CD4-positive, alpha-beta T cell (primary cell): Measurements from ENCODE around the gene AFP. TPM values are rescaled to one million over a fixed set of nuclear protein-coding genes. Genes with fewer than 3 reads are reported as not detected.

Source experiments
- ATAC-seq: fragments of 200-7000 bp; cut with Tn5 transposase; one replicate; pipeline ENCODE4 v1.10.0; 2022; ENCODE audit warnings: mild to moderate bottlenecking; ENCODE audit not compliant: poor library complexity
- CTCF ChIA-PET: fragments of 350-600 bp; sonication (Branson Sonifier 250); formaldehyde crosslinking; loops from one replicate; lab custom pipeline; 2021; ENCODE audit warnings: antibody characterized with exemption, inconsistent platforms; lab: Charles Lee
- POLR2A ChIA-PET: fragments of 350-600 bp; sonication (Branson Sonifier 250); formaldehyde crosslinking; loops from one replicate; lab custom pipeline; 2021; ENCODE audit warnings: antibody characterized with exemption, inconsistent platforms; lab: Charles Lee
- DNase-seq, 14 experiments: peaks; one replicate each; pipeline ENCODE4 v3.0.0-alpha.2; 2013 to 2020; ENCODE audit warnings: mixed read lengths in 2 of 14
- H3K27ac ChIP-seq, 2 donors: one replicate each; pipeline versions ENCODE4 v1.5.1 to v1.7.0; 2013; ENCODE audit warnings: low read length in 2 of 2, low read depth in 1 of 2, mild to moderate bottlenecking in 1 of 2
- H3K27me3 ChIP-seq, 2 experiments: 1 replicate in 1 of 2; 2 replicates in 1 of 2; pipeline versions ENCODE4 v1.6.1 to v1.7.0; 2013; ENCODE audit warnings: low read length in 2 of 2, control low read depth in 1 of 2, mild to moderate bottlenecking in 1 of 2, moderate library complexity in 1 of 2; ENCODE audit not compliant: insufficient read depth in 2 of 2, control insufficient read depth in 1 of 2
- H3K36me3 ChIP-seq: one replicate; pipeline ENCODE4 v1.6.1; 2013; ENCODE audit warnings: low read length, control low read depth; ENCODE audit not compliant: insufficient read depth
- H3K4me1 ChIP-seq: one replicate; pipeline ENCODE4 v1.6.1; 2013; ENCODE audit warnings: low read length, control low read depth; ENCODE audit not compliant: insufficient read depth
- H3K4me3 ChIP-seq: one replicate; pipeline ENCODE4 v1.5.1; 2013; ENCODE audit warnings: mild to moderate bottlenecking, low read length, moderate library complexity
- H3K9me3 ChIP-seq, 2 experiments: 1 replicate in 1 of 2; 2 replicates in 1 of 2; pipeline versions ENCODE4 v1.6.1 to v1.7.0; 2013; ENCODE audit warnings: low read length in 2 of 2, mild to moderate bottlenecking in 2 of 2, control low read depth in 1 of 2, moderate library complexity in 1 of 2; ENCODE audit not compliant: control insufficient read depth in 1 of 2, insufficient read depth in 1 of 2
- H3K27ac Mint-ChIP-seq: one replicate; pipeline ENCODE4 v1.8.0; 2020; ENCODE audit warnings: mixed read lengths
- H3K27me3 Mint-ChIP-seq: one replicate; pipeline ENCODE4 v1.8.0; 2021; ENCODE audit warnings: mixed read lengths
- H3K36me3 Mint-ChIP-seq: one replicate; pipeline ENCODE4 v1.8.0; 2021; ENCODE audit warnings: low read depth, mixed read lengths
- H3K4me1 Mint-ChIP-seq: one replicate; pipeline ENCODE4 v1.8.0; 2021; ENCODE audit warnings: low read depth, mixed read lengths
- H3K4me3 Mint-ChIP-seq: one replicate; pipeline ENCODE4 v1.8.0; 2020; ENCODE audit warnings: mild to moderate bottlenecking, mixed read lengths
- H3K9me3 Mint-ChIP-seq: one replicate; pipeline ENCODE4 v1.8.0; 2020; ENCODE audit warnings: mixed read lengths
- CTCF ChIP-seq: fragments of 200-600 bp; IDR thresholded peaks from one replicate; pipeline ENCODE4 v1.8.0; 2022; ENCODE audit warnings: antibody characterized with exemption, mild to moderate bottlenecking
- intact Hi-C, 2 experiments: fragments of 100-400 bp; cut with DNase I in 1 of 2; cut with micrococcal nuclease in 1 of 2; formaldehyde crosslinking; loops; one replicate each; pipeline versions ENCODE4 v1.15.1 to v1.9.0; 2023 to 2025; cut with DNase I, micrococcal nuclease
- total RNA-seq, 174 experiments: library from RNA in 2 of 174; stranded (reverse) in 2 of 174; gene quantifications; one replicate each; pipeline ENCODE4 v1.2.3 and lab custom pipeline; 2021 to 2026

AFP gene
- total RNA-seq, 2 experiments from 2014 or later, result not detected

GRCh38 chr4:73391774-73392173, 44.2 kb upstream of the AFP start:
- POLR2A ChIA-PET, result no interaction called here
- no peak overlapping the region for H3K27ac ChIP-seq
- no peaks in the 10 kb centered on the region for H3K36me3 ChIP-seq
- DNase-seq, result no peak
- H3K4me3 ChIP-seq, result no peak overlapping the region
- H3K27me3 ChIP-seq, result no peaks in the 10 kb centered on the region
- TF ChIP-seq CTCF, result no peak
- H3K4me3 Mint-ChIP-seq, result no peak overlapping the region
- no peaks in the 10 kb centered on the region for H3K9me3 ChIP-seq
- ATAC-seq, result no peak
- H3K9me3 Mint-ChIP-seq, result no peaks in the 10 kb centered on the region
- H3K4me1 Mint-ChIP-seq, result no peaks in the 10 kb centered on the region
- H3K27ac Mint-ChIP-seq, result no peak overlapping the region
- H3K4me1 ChIP-seq, result no peaks in the 10 kb centered on the region
- no peaks in the 10 kb centered on the region for H3K36me3 Mint-ChIP-seq
- H3K27me3 Mint-ChIP-seq, result peaks cover 12% of the 10 kb centered on the region
- CTCF ChIA-PET, result no interaction called here
- intact Hi-C loops, result no loop called here

- H3K36me3 Mint-ChIP-seq, result no peaks in the 10 kb centered on the region
- no peak for DNase-seq
These were observed 43.1 kb upstream of the AFP start for GRCh38 chr4:73392936-73393335.

DNA sequence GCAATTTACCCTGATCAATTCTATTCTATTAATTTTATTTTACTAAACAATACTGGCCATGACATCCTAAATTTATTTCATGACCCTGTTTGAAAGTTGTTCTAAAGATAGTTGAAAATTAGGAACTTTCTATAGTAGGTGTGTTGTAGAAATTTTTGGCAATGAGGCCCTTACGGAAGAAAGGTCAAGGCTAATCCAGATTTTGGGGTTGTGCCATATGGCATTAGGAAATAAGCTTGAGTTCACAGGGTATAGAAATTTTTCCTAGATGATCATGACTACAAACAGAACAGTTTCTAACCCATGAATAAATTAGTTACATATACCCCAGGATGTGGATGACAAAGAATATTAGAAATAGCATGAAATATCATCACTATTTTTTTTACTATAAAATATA, 39.7 kb upstream of the AFP start:
- Histone ChIP-seq H3K36me3 (no peaks in the 10 kb centered on the region), H3K9me3 (no peaks in the 10 kb centered on the region), H3K27me3 (no peaks in the 10 kb centered on the region), H3K27ac (no peak overlapping the region), H3K4me3 (no peak overlapping the region), H3K4me1 (no peaks in the 10 kb centered on the region)
- no peak overlapping the region for H3K27ac Mint-ChIP-seq
- H3K4me1 Mint-ChIP-seq, result no peaks in the 10 kb centered on the region
- no peak for DNase-seq
- CTCF ChIA-PET, result no interaction called here
- ATAC-seq, result no peak
- intact Hi-C loops, result no loop called here
- POLR2A ChIA-PET, result no interaction called here
- H3K36me3 Mint-ChIP-seq, result no peaks in the 10 kb centered on the region
- peaks cover 20% of the 10 kb centered on the region for H3K27me3 Mint-ChIP-seq
- H3K4me3 Mint-ChIP-seq, result no peak overlapping the region
- no peaks in the 10 kb centered on the region for H3K9me3 Mint-ChIP-seq
- TF ChIP-seq CTCF, result no peak

More at GRCh38 chr4:73392936-73393335, 43.1 kb upstream of the AFP start:
- Histone ChIP-seq H3K9me3 (no peaks in the 10 kb centered on the region), H3K27me3 (no peaks in the 10 kb centered on the region), H3K27ac (no peak overlapping the region), H3K4me3 (no peak overlapping the region), H3K4me1 (no peaks in the 10 kb centered on the region), H3K36me3 (no peaks in the 10 kb centered on the region)
- POLR2A ChIA-PET, result no interaction called here
- no peak overlapping the region for H3K4me3 Mint-ChIP-seq
- ATAC-seq, result no peak
- H3K27ac Mint-ChIP-seq, result no peak overlapping the region
- no peaks in the 10 kb centered on the region for H3K9me3 Mint-ChIP-seq
- no peak for TF ChIP-seq CTCF
- H3K4me1 Mint-ChIP-seq, result no peaks in the 10 kb centered on the region
- H3K27me3 Mint-ChIP-seq, result peaks cover 18% of the 10 kb centered on the region
- intact Hi-C loops, result no loop called here
- CTCF ChIA-PET, result no interaction called here
